Activated CD8-positive, alpha-beta T cell treated with anti-CD3 and anti-CD28 coated beads for 36 hours (primary cell): ENCODE results near the gene NRXN3. TPM values are rescaled to one million over a fixed set of nuclear protein-coding genes. Genes with fewer than 3 reads are reported as not detected.

Experiments
- ATAC-seq: fragments of 200-7000 bp; cut with Tn5 transposase; one replicate; pipeline ENCODE4 v1.10.0; 2021; ENCODE audit warnings: mild to moderate bottlenecking, moderate library complexity
- CTCF ChIA-PET: fragments of 350-600 bp; sonication (Branson Sonifier 250); formaldehyde crosslinking; loops from one replicate; lab custom pipeline; 2021; ENCODE audit warnings: antibody characterized with exemption; lab: Charles Lee
- POLR2A ChIA-PET: fragments of 350-600 bp; sonication (Branson Sonifier 250); formaldehyde crosslinking; loops from one replicate; lab custom pipeline; 2021; ENCODE audit warnings: antibody characterized with exemption; lab: Charles Lee
- DNase-seq: peaks from one replicate; pipeline ENCODE4 v3.0.0-alpha.2; 2020
- H3K27ac Mint-ChIP-seq: one replicate; pipeline ENCODE4 v1.8.0; 2021; ENCODE audit warnings: mild to moderate bottlenecking, mixed read lengths
- H3K27me3 Mint-ChIP-seq: one replicate; pipeline ENCODE4 v1.8.0; 2021; ENCODE audit warnings: mixed read lengths
- H3K36me3 Mint-ChIP-seq: one replicate; pipeline ENCODE4 v1.8.0; 2021; ENCODE audit warnings: low read depth, mixed read lengths
- H3K4me1 Mint-ChIP-seq: one replicate; pipeline ENCODE4 v1.8.0; 2021; ENCODE audit warnings: low read depth, mixed read lengths
- H3K4me3 Mint-ChIP-seq: one replicate; pipeline ENCODE4 v1.8.0; 2021; ENCODE audit warnings: mild to moderate bottlenecking, moderate library complexity, mixed read lengths
- H3K9me3 Mint-ChIP-seq: one replicate; pipeline ENCODE4 v1.8.0; 2021; ENCODE audit warnings: mixed read lengths
- intact Hi-C: fragments of 100-400 bp; cut with micrococcal nuclease; formaldehyde crosslinking; loops from one replicate; pipeline ENCODE4 v1.10.0; 2022
- total RNA-seq, 2 experiments: library from RNA; stranded (reverse); gene quantifications; one replicate each; pipeline ENCODE4 v1.2.3, GENCODE V29; 2021
- TF ChIP-seq, protein P1 (sequence below): fragments of 200-600 bp; IDR thresholded peaks from one replicate; pipeline ENCODE4 v1.8.0; 2022; ENCODE audit warnings: antibody characterized with exemption, mild to moderate bottlenecking

NRXN3 gene
- total RNA-seq, 2 experiments from 2014 or later = not detected

DNA sequence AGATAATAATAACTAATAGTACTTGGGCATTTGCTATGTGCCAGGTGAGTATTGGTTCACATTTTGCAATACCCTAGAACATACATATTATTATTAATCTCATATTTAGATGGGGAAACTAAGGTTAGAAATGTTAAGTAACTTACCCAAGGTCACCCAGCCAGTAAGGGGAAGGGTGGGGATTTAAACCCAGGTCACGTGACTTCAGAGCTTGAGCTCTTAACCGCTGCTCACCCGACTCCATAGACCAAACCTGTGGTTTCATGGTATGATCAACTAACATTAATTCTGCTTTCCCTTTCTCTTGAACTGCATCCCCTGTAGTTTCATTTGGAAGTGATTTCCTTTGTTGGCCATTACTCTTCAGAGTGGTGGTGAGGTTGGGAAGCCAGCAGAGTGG is 242.3 kb downstream of the NRXN3 start:
- no peak overlapping the region for H3K27ac Mint-ChIP-seq
- POLR2A ChIA-PET = no interaction called here
- intact Hi-C loops = no loop called here

DNA sequence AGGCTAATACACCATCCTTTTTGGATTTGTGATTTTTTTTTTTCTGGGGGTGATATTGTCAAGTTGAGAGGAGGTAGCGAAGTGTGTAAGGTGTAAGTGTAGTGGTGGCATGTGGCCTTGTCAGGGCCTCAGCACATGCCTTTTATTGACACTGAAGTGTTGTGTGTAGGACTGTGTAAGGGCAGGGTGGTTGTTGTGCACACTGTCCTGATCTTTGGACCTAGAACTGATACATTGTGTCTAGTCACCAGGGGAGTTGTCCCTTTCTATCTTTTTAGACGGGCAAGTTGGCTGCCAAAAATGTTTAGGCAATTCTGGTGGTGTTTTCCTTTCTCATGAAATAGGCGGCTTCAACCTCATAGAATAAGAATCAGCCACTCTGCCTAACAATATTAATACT is 244.0 kb downstream of the NRXN3 start:
- Mint-ChIP-seq H3K9me3 (peaks cover 2% of the 10 kb centered on the region), H3K36me3 (no peaks in the 10 kb centered on the region), H3K27me3 (no peaks in the 10 kb centered on the region), H3K4me3 (no peak overlapping the region), H3K27ac (no peak overlapping the region), H3K4me1 (no peaks in the 10 kb centered on the region)
- POLR2A ChIA-PET = no interaction called here
- CTCF ChIA-PET = no interaction called here
- TF ChIP-seq, protein P1, sequence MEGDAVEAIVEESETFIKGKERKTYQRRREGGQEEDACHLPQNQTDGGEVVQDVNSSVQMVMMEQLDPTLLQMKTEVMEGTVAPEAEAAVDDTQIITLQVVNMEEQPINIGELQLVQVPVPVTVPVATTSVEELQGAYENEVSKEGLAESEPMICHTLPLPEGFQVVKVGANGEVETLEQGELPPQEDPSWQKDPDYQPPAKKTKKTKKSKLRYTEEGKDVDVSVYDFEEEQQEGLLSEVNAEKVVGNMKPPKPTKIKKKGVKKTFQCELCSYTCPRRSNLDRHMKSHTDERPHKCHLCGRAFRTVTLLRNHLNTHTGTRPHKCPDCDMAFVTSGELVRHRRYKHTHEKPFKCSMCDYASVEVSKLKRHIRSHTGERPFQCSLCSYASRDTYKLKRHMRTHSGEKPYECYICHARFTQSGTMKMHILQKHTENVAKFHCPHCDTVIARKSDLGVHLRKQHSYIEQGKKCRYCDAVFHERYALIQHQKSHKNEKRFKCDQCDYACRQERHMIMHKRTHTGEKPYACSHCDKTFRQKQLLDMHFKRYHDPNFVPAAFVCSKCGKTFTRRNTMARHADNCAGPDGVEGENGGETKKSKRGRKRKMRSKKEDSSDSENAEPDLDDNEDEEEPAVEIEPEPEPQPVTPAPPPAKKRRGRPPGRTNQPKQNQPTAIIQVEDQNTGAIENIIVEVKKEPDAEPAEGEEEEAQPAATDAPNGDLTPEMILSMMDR = no peak
- DNase-seq (no peak), ATAC-seq (no peak)
- intact Hi-C loops = no loop called here

More for the DNA sequence above, 242.3 kb downstream of the NRXN3 start:
- no peaks in the 10 kb centered on the region for H3K4me1 Mint-ChIP-seq
- no peaks in the 10 kb centered on the region for H3K27me3 Mint-ChIP-seq
- H3K4me3 Mint-ChIP-seq = no peak overlapping the region
- DNase-seq (no peak), ATAC-seq (no peak)
- TF ChIP-seq, protein P1 = no peak
- peaks cover 2% of the 10 kb centered on the region for H3K9me3 Mint-ChIP-seq
- CTCF ChIA-PET = no interaction called here
- no peaks in the 10 kb centered on the region for H3K36me3 Mint-ChIP-seq

DNA sequence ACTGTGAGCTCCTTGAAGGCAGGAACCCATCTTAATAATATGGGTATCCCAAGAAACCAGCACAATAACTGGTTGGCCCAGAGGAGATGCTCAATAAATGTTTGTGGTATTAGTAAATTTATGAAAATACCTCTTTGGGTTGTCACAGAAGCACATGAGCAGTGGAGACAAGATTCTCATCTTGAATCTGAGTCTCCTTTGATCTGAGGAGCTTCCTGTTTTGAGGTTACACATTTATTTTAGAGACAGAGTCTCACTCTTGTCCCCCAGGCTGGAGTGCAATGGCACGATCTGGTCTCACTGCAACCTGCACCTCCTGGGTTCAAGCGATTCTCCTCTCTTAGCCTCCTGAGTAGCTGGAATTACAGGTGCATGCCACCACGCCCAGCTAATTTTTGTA is 247.4 kb downstream of the NRXN3 start:
- no peak for ATAC-seq
- TF ChIP-seq, protein P1 = no peak
- no peaks in the 10 kb centered on the region for H3K27me3 Mint-ChIP-seq
- CTCF ChIA-PET = no interaction called here
- intact Hi-C loops = no loop called here
- peaks cover 2% of the 10 kb centered on the region for H3K9me3 Mint-ChIP-seq
- no peaks in the 10 kb centered on the region for H3K36me3 Mint-ChIP-seq
- no peak for DNase-seq
- POLR2A ChIA-PET = no interaction called here
- H3K27ac Mint-ChIP-seq = no peak overlapping the region
- no peak overlapping the region for H3K4me3 Mint-ChIP-seq
- no peaks in the 10 kb centered on the region for H3K4me1 Mint-ChIP-seq

DNA sequence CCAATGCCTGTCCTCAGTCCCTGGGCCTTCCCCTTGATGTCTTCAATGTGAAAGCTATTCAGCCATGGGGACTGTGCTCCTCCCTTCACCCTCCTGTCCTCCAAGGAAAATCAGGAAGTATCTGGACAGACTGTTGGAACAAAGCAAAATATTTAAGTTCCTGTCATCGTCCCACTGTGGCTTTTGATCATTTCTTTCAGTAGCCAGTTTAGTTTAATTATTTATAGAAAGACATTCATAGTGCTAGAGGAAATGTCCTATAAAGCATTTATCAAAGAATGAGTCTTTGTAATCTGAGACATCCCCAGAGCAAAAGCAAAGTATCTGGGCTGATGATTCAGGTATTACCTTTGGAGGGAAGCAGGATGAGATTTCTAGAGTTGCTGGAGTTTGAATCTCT is 254.1 kb downstream of the NRXN3 start:
- ATAC-seq (no peak), DNase-seq (no peak)
- Mint-ChIP-seq H3K9me3 (no peaks in the 10 kb centered on the region), H3K27me3 (no peaks in the 10 kb centered on the region), H3K4me1 (no peaks in the 10 kb centered on the region), H3K36me3 (no peaks in the 10 kb centered on the region), H3K27ac (no peak overlapping the region), H3K4me3 (no peak overlapping the region)
- CTCF ChIA-PET = no interaction called here
- TF ChIP-seq, protein P1 = no peak
- POLR2A ChIA-PET = no interaction called here
- intact Hi-C loops = no loop called here

DNA sequence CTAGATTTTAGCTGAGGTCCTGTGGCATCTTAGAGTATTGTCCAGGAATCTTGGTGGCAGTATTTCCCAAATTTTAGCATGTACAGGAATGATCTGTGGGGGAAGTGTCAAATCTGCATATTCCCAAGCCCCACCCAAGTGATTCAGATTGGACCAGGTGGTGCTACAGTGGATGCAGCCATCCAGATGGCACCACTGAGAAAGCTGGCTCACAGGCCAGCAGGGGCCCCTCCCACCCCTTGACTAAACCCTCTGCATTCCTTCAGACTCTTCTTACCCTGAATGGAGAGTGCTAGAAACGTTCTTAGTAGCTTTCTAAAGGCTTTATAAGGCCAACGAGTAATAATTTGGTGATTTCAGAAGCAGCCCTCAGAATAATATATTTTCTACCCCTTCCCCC is 255.2 kb downstream of the NRXN3 start:
- intact Hi-C loops = no loop called here

More for the DNA sequence above, 255.2 kb downstream of the NRXN3 start:
- ChIA-PET POLR2A (no interaction called here), CTCF (no interaction called here)
- no peak for ATAC-seq
- no peaks in the 10 kb centered on the region for H3K4me1 Mint-ChIP-seq
- no peak for DNase-seq
- H3K27me3 Mint-ChIP-seq = no peaks in the 10 kb centered on the region
- H3K36me3 Mint-ChIP-seq = no peaks in the 10 kb centered on the region
- no peaks in the 10 kb centered on the region for H3K9me3 Mint-ChIP-seq
- no peak overlapping the region for H3K4me3 Mint-ChIP-seq
- TF ChIP-seq, protein P1 = no peak
- no peak overlapping the region for H3K27ac Mint-ChIP-seq
